Peyer's patch (tissue), 4 donors: ENCODE data around the gene PIPOX. TPM values are rescaled to one million over a fixed set of nuclear protein-coding genes. Genes with fewer than 3 reads are reported as not detected.

ENCODE experiments used
- DNase-seq, 3 donors: peaks; one replicate each; pipeline ENCODE4 v3.0.0-alpha.2; 2017 to 2019
- H3K27ac ChIP-seq, 4 donors: fragments of 200-600 bp; sonication (generic); one replicate each; pipeline ENCODE4 v1.5.1; 2016 to 2019
- H3K27me3 ChIP-seq, 2 donors: fragments of 200-600 bp; sonication (generic); one replicate each; pipeline ENCODE4 v1.5.1; 2019
- H3K36me3 ChIP-seq, 3 donors: fragments of 200-600 bp; sonication (generic); one replicate each; pipeline ENCODE4 v1.5.1; 2016 to 2019
- H3K4me1 ChIP-seq, 4 donors: fragments of 200-600 bp; sonication (generic); one replicate each; pipeline ENCODE4 v1.5.1; 2016 to 2019
- H3K4me3 ChIP-seq, 4 donors: fragments of 200-600 bp; sonication (generic); 1 replicate in 3 of 4; 2 replicates in 1 of 4; pipeline ENCODE4 v1.5.1; 2016 to 2019; ENCODE audit warnings: mild to moderate bottlenecking in 1 of 4
- H3K9me3 ChIP-seq, 4 donors: fragments of 200-600 bp; sonication (generic); one replicate each; pipeline ENCODE4 v1.5.1; 2016 to 2019; ENCODE audit warnings: mild to moderate bottlenecking in 1 of 4
- CTCF ChIP-seq, 6 experiments: fragments of 450-650 bp in 4 of 6; fragments of 200-600 bp in 2 of 6; sonication (generic) in 1 of 6; IDR thresholded peaks; one replicate each; pipeline ENCODE4 v1.5.1; 2017 to 2019; ENCODE audit warnings: antibody characterized with exemption in 6 of 6, mild to moderate bottlenecking in 3 of 6, moderate library complexity in 1 of 6
- POLR2A ChIP-seq, 2 donors: fragments of 450-650 bp; IDR thresholded peaks; one replicate each; pipeline ENCODE4 v1.5.1; 2017; ENCODE audit warnings: antibody characterized with exemption in 2 of 2, mild to moderate bottlenecking in 2 of 2, moderate library complexity in 2 of 2
- total RNA-seq, 4 donors: library from RNA; depleted of rRNA; stranded (reverse); fragments of >200 nt; gene quantifications; one replicate each; pipeline ENCODE4 v1.1.0, GENCODE V29; 2016

The PIPOX gene
- total RNA-seq, 4 donors from 2014 or later: 3.2 to 5.2 (median 4.8) TPM; not detected in 1

- Histone ChIP-seq H3K4me1 (no peaks in the 10 kb centered on the region), H3K36me3 (no peaks in the 10 kb centered on the region), H3K9me3 (peaks cover 0 to 7% (median 0%) of the 10 kb centered on the region in 4 donors), H3K27me3 (peaks cover 0 to 5% of the 10 kb centered on the region in 2 donors), H3K4me3 (no peak overlapping the region), H3K27ac (no peak overlapping the region)
- DNase-seq: no peak
- TF ChIP-seq CTCF (IDR thresholded peaks at IDR 0.05): no peak
- no peak for TF ChIP-seq POLR2A (IDR thresholded peaks at IDR 0.05)
Observed at GRCh38 chr17:29032013-29032856, 10.7 kb upstream of the PIPOX start.

- H3K4me1 ChIP-seq: no peaks in the 10 kb centered on the region
- H3K36me3 ChIP-seq: no peaks in the 10 kb centered on the region
- no peak overlapping the region for H3K4me3 ChIP-seq
- no peak for DNase-seq
- peaks cover 0 to 5% of the 10 kb centered on the region in 2 donors for H3K27me3 ChIP-seq
- no peak for TF ChIP-seq POLR2A (IDR thresholded peaks at IDR 0.05)
- no peak for TF ChIP-seq CTCF (IDR thresholded peaks at IDR 0.05)
- H3K9me3 ChIP-seq: peaks cover 0 to 7% (median 0%) of the 10 kb centered on the region in 4 donors
- no peak overlapping the region for H3K27ac ChIP-seq
Observed at GRCh38 chr17:29032857-29033197, 10.1 kb upstream of the PIPOX start.

- TF ChIP-seq CTCF (IDR thresholded peaks at IDR 0.05) (no peak), POLR2A (IDR thresholded peaks at IDR 0.05) (no peak)
- peaks cover 0 to 5% of the 10 kb centered on the region in 2 donors for H3K27me3 ChIP-seq
- no peak overlapping the region for H3K27ac ChIP-seq
- no peak for DNase-seq
- H3K9me3 ChIP-seq: peaks cover 0 to 7% (median 0%) of the 10 kb centered on the region in 4 donors
- H3K36me3 ChIP-seq: no peaks in the 10 kb centered on the region
- H3K4me3 ChIP-seq: no peak overlapping the region
- H3K4me1 ChIP-seq: no peaks in the 10 kb centered on the region
Observed at GRCh38 chr17:29034510-29034909, 8.4 kb upstream of the PIPOX start.

- DNase-seq: no peak
- Histone ChIP-seq H3K27me3 (peaks cover 0 to 5% of the 10 kb centered on the region in 2 donors), H3K9me3 (peaks cover 0 to 7% (median 0%) of the 10 kb centered on the region in 4 donors), H3K36me3 (no peaks in the 10 kb centered on the region), H3K27ac (no peak overlapping the region), H3K4me1 (no peaks in the 10 kb centered on the region), H3K4me3 (no peak overlapping the region)
- TF ChIP-seq CTCF (IDR thresholded peaks at IDR 0.05) (no peak), POLR2A (IDR thresholded peaks at IDR 0.05) (no peak)
Observed at GRCh38 chr17:29036584-29036983, 6.4 kb upstream of the PIPOX start.

- no peak overlapping the region for H3K27ac ChIP-seq
- H3K36me3 ChIP-seq: no peaks in the 10 kb centered on the region
- peaks cover 0 to 7% (median 0%) of the 10 kb centered on the region in 4 donors for H3K9me3 ChIP-seq
- no peak overlapping the region for H3K4me3 ChIP-seq
- TF ChIP-seq CTCF (IDR thresholded peaks at IDR 0.05) (no peak), POLR2A (IDR thresholded peaks at IDR 0.05) (no peak)
- peaks cover 0 to 3% (median under 1%) of the 10 kb centered on the region in 4 donors for H3K4me1 ChIP-seq
- no peak for DNase-seq
- H3K27me3 ChIP-seq: no peaks in the 10 kb centered on the region
Observed at GRCh38 chr17:29037739-29038084, 5.2 kb upstream of the PIPOX start.
